Measurements from ENCODE around the gene ERBB4.

ERBB4 gene

DNA sequence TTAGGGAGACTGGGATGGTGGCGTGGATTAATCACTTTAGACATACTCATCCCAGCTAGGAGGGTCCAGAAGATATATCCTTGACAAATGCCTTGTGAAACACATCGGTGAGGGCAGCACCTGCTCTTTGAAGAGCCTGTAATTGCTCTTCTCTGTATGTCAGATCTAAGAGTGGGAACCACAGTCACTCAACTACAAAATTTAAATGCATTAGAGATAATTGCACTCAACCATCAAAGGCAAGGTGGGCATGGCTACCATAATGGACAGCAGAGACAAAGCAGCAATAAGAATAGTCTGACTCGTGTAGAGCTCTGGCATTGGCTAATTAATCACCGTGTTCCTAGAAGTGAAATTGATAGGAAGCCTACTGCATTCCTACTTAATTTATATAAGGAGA is 96.8 kb downstream of the ERBB4 start:
- Histone ChIP-seq H3K27ac (no peak overlapping the region), H3K4me3 (ENCODE audit: low read depth, low read length) (no peak overlapping the region), H3K9me3 (ENCODE audit: severe bottlenecking) (peaks cover 2% of the 10 kb centered on the region), H3K27me3 (ENCODE audit: insufficient read depth, low read depth, severe bottlenecking) (no peaks in the 10 kb centered on the region), H3K36me3 (no peaks in the 10 kb centered on the region)
- no peak for DNase-seq
- TF ChIP-seq, protein P1, sequence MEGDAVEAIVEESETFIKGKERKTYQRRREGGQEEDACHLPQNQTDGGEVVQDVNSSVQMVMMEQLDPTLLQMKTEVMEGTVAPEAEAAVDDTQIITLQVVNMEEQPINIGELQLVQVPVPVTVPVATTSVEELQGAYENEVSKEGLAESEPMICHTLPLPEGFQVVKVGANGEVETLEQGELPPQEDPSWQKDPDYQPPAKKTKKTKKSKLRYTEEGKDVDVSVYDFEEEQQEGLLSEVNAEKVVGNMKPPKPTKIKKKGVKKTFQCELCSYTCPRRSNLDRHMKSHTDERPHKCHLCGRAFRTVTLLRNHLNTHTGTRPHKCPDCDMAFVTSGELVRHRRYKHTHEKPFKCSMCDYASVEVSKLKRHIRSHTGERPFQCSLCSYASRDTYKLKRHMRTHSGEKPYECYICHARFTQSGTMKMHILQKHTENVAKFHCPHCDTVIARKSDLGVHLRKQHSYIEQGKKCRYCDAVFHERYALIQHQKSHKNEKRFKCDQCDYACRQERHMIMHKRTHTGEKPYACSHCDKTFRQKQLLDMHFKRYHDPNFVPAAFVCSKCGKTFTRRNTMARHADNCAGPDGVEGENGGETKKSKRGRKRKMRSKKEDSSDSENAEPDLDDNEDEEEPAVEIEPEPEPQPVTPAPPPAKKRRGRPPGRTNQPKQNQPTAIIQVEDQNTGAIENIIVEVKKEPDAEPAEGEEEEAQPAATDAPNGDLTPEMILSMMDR (IDR thresholded peaks at IDR 0.05; ENCODE audit: low read depth, low read length) = no peak

- H3K27ac ChIP-seq = no peak overlapping the region
- no peaks in the 10 kb centered on the region for H3K36me3 ChIP-seq
- H3K27me3 ChIP-seq (ENCODE audit: insufficient read depth, low read depth, severe bottlenecking) = no peaks in the 10 kb centered on the region
- TF ChIP-seq, protein P1 (IDR thresholded peaks at IDR 0.05; ENCODE audit: low read depth, low read length) = no peak
- no peak for DNase-seq
- peaks cover 2% of the 10 kb centered on the region for H3K9me3 ChIP-seq (ENCODE audit: severe bottlenecking)
- H3K4me3 ChIP-seq (ENCODE audit: low read depth, low read length) = no peak overlapping the region
Observed at GRCh38 chr2:212441141-212441540, 97.5 kb downstream of the ERBB4 start.

- no peak overlapping the region for H3K4me3 ChIP-seq (ENCODE audit: low read depth, low read length)
- TF ChIP-seq, protein P1 (IDR thresholded peaks at IDR 0.05; ENCODE audit: low read depth, low read length) = no peak
- DNase-seq = no peak
Observed at GRCh38 chr2:212428681-212429478, 109.7 kb downstream of the ERBB4 start.

GRCh38 chr2:212427638-212428037 is 111.0 kb downstream of the ERBB4 start:
- H3K4me3 ChIP-seq (ENCODE audit: low read depth, low read length) = no peak overlapping the region
- H3K36me3 ChIP-seq = no peaks in the 10 kb centered on the region
- no peaks in the 10 kb centered on the region for H3K27me3 ChIP-seq (ENCODE audit: insufficient read depth, low read depth, severe bottlenecking)
- DNase-seq = no peak
- H3K9me3 ChIP-seq (ENCODE audit: severe bottlenecking) = no peaks in the 10 kb centered on the region
- H3K27ac ChIP-seq = no peak overlapping the region
- TF ChIP-seq, protein P1 (IDR thresholded peaks at IDR 0.05; ENCODE audit: low read depth, low read length) = no peak

More at GRCh38 chr2:212428681-212429478, 109.7 kb downstream of the ERBB4 start:
- Histone ChIP-seq H3K9me3 (ENCODE audit: severe bottlenecking) (no peaks in the 10 kb centered on the region), H3K36me3 (no peaks in the 10 kb centered on the region), H3K27ac (no peak overlapping the region), H3K27me3 (ENCODE audit: insufficient read depth, low read depth, severe bottlenecking) (no peaks in the 10 kb centered on the region)

DNA sequence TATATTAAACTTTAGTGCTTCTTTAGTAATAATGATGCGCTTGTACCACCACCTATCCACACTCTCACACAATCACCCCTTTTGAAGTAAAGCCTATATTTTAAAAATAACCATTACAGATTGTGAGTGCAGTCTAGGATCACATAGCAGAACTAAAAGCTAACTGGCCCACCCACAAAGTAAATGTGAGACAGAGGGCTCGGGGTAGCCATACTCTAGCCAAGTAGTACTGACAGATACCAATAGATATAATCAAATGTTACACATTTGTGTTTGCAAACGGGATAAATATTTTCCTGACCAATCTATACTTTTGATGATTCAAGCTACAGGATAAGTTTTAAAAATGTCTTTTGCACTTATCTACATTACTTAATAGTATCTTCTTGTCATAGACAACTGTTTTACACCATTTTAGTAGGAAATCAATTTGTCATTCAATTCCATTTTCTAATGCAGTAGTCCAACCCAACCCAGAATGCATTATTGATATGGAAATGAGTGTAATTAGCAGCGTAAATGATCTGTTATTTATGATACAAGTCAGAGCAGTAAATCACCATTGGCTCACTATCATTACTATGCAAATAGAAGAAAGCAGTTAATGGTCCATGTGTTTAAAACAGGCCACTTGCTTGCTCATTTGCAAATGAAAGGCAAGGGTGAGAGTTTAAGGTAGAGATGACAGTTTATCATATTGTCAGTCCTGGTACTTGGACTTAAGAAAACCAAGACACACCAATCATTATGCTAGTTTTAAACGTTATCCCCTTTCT is 111.8 kb downstream of the ERBB4 start:
- TF ChIP-seq, protein P1 (IDR thresholded peaks at IDR 0.05; ENCODE audit: low read depth, low read length) = no peak
- no peak for DNase-seq
- Histone ChIP-seq H3K27ac (no peak overlapping the region), H3K27me3 (ENCODE audit: insufficient read depth, low read depth, severe bottlenecking) (no peaks in the 10 kb centered on the region), H3K9me3 (ENCODE audit: severe bottlenecking) (no peaks in the 10 kb centered on the region), H3K4me3 (ENCODE audit: low read depth, low read length) (no peak overlapping the region), H3K36me3 (no peaks in the 10 kb centered on the region)
